Measurements from ENCODE around the gene PDLIM4.

GRCh38 chr5:132238169-132238744, 19.2 kb upstream of the PDLIM4 start:
- TF ChIP-seq FOXK2 (IDR thresholded peaks at IDR 0.05) (no peak), NFRKB (IDR thresholded peaks at IDR 0.05) (no peak), SP1 (IDR thresholded peaks at IDR 0.05) (no peak), ARNT (IDR thresholded peaks at IDR 0.05) (no peak), TARDBP (IDR thresholded peaks at IDR 0.05) (no peak)

All from HEK293T (cell line).